Measurements from ENCODE around the gene RAMP1. TPM values are rescaled to one million over a fixed set of nuclear protein-coding genes. Genes with fewer than 3 reads are reported as not detected.
"Not testable (repeated sequence)": the region's sequence is repeated elsewhere in the genome, so short reads cannot be mapped to it uniquely, and the experiment has no call there.

RAMP1 gene
- total and polyA plus RNA-seq, 2 donors (not counting 1 experiment from before 2014, with no cell fraction given), result 15.7 TPM; not detected in 1

GRCh38 chr2:237841051-237841450 lies 18.4 kb upstream of the RAMP1 start:
- H3K27ac Mint-ChIP-seq, result no peak overlapping the region
- no peaks in the 10 kb centered on the region for H3K27me3 Mint-ChIP-seq
- no peaks in the 10 kb centered on the region for H4K20me1 ChIP-seq (ENCODE audit: control insufficient read depth, insufficient read depth, low read length, poor library complexity, severe bottlenecking)
- no peaks in the 10 kb centered on the region for H3K79me2 ChIP-seq (ENCODE audit: control insufficient read depth, insufficient read depth, low read length)
- DNase-seq (no peak), ATAC-seq (ENCODE audit: low read depth) (no peak)
- H3K9me3 ChIP-seq (ENCODE audit: control extremely low read depth in 1 of 3, control insufficient read depth in 2 of 3, insufficient read depth in 1 of 3, low read length in 2 of 3), result peaks cover 0 to 3% (median 0%) of the 10 kb centered on the region in 3 donors
- H3K27ac ChIP-seq (ENCODE audit: low read length in 2 of 2), result no peak overlapping the region
- H3K4me1 Mint-ChIP-seq, result no peaks in the 10 kb centered on the region
- H3K4me2 ChIP-seq (replicated peaks; ENCODE audit: low read depth, low read length, poor library complexity, severe bottlenecking), result no peak overlapping the region
- no peak overlapping the region for H3K4me3 ChIP-seq (ENCODE audit: control extremely low read depth in 1 of 5, extremely low read depth in 1 of 5, insufficient read depth in 1 of 5, low read depth in 2 of 5, low read length in 4 of 5)
- no peak overlapping the region for H3K4me3 Mint-ChIP-seq
- no peaks in the 10 kb centered on the region for H3K4me1 ChIP-seq (ENCODE audit: control insufficient read depth in 2 of 2, insufficient read depth in 2 of 2, low read length in 2 of 2)
- TF ChIP-seq EZH2 (IDR thresholded peaks at IDR 0.05; ENCODE audit: borderline replicate concordance, insufficient read depth, low read depth, low read length, poor library complexity, severe bottlenecking) (no peak), CTCF (IDR thresholded peaks at IDR 0.05) (no peak)
- intact Hi-C loops (cut with micrococcal nuclease), result no loop called here
- H3K36me3 ChIP-seq (replicated peaks in 1 of 2; ENCODE audit: control extremely low read depth in 1 of 2, control insufficient read depth in 1 of 2, extremely low read depth in 1 of 2, insufficient read depth in 2 of 2, low read length in 1 of 2), result no peaks in the 10 kb centered on the region
- H2AFZ ChIP-seq (ENCODE audit: insufficient read depth, low read depth, low read length, poor library complexity, severe bottlenecking), result no peak overlapping the region
- no peak overlapping the region for H3K9ac ChIP-seq (ENCODE audit: low read length)
- peaks cover 2% of the 10 kb centered on the region for H3K9me3 Mint-ChIP-seq (ENCODE audit: insufficient read depth)
- CTCF ChIA-PET, result no interaction called here
- POLR2A ChIA-PET, result no interaction called here
- WGBS (ENCODE audit: insufficient coverage), result no CpG with 5 or more reads among the region's 4 CpGs
- no peaks in the 10 kb centered on the region for H3K27me3 ChIP-seq (replicated peaks in 1 of 4; ENCODE audit: control extremely low read depth in 1 of 4, control insufficient read depth in 3 of 4, insufficient read depth in 4 of 4, low read length in 3 of 4)

GRCh38 chr2:237848940-237849339 lies 10.5 kb upstream of the RAMP1 start:
- H3K27me3 Mint-ChIP-seq; H3K27ac ChIP-seq (ENCODE audit: low read length in 2 of 2); H3K9ac ChIP-seq (ENCODE audit: low read length); POLR2A ChIA-PET; H3K9me3 Mint-ChIP-seq (ENCODE audit: insufficient read depth); intact Hi-C loops (cut with micrococcal nuclease); H3K4me3 ChIP-seq (ENCODE audit: control extremely low read depth in 1 of 5, extremely low read depth in 1 of 5, insufficient read depth in 1 of 5, low read depth in 2 of 5, low read length in 4 of 5); H3K27me3 ChIP-seq (replicated peaks in 1 of 4; ENCODE audit: control extremely low read depth in 1 of 4, control insufficient read depth in 3 of 4, insufficient read depth in 4 of 4, low read length in 3 of 4); H4K20me1 ChIP-seq (ENCODE audit: control insufficient read depth, insufficient read depth, low read length, poor library complexity, severe bottlenecking); H3K79me2 ChIP-seq (ENCODE audit: control insufficient read depth, insufficient read depth, low read length); H3K9me3 ChIP-seq (ENCODE audit: control extremely low read depth in 1 of 3, control insufficient read depth in 2 of 3, insufficient read depth in 1 of 3, low read length in 2 of 3); DNase-seq; H3K4me1 Mint-ChIP-seq; CTCF ChIA-PET; H3K4me2 ChIP-seq (replicated peaks; ENCODE audit: low read depth, low read length, poor library complexity, severe bottlenecking); H3K36me3 ChIP-seq (replicated peaks in 1 of 2; ENCODE audit: control extremely low read depth in 1 of 2, control insufficient read depth in 1 of 2, extremely low read depth in 1 of 2, insufficient read depth in 2 of 2, low read length in 1 of 2); H3K27ac Mint-ChIP-seq; H2AFZ ChIP-seq (ENCODE audit: insufficient read depth, low read depth, low read length, poor library complexity, severe bottlenecking); H3K4me3 Mint-ChIP-seq; ATAC-seq (ENCODE audit: low read depth); H3K4me1 ChIP-seq (ENCODE audit: control insufficient read depth in 2 of 2, insufficient read depth in 2 of 2, low read length in 2 of 2): not testable (repeated sequence)
- 95% methylated on average over 12 of the region's 12 CpGs for WGBS (ENCODE audit: insufficient coverage)

All from B cell (primary cell).